Measurements from ENCODE around the gene MEN1.

DNA sequence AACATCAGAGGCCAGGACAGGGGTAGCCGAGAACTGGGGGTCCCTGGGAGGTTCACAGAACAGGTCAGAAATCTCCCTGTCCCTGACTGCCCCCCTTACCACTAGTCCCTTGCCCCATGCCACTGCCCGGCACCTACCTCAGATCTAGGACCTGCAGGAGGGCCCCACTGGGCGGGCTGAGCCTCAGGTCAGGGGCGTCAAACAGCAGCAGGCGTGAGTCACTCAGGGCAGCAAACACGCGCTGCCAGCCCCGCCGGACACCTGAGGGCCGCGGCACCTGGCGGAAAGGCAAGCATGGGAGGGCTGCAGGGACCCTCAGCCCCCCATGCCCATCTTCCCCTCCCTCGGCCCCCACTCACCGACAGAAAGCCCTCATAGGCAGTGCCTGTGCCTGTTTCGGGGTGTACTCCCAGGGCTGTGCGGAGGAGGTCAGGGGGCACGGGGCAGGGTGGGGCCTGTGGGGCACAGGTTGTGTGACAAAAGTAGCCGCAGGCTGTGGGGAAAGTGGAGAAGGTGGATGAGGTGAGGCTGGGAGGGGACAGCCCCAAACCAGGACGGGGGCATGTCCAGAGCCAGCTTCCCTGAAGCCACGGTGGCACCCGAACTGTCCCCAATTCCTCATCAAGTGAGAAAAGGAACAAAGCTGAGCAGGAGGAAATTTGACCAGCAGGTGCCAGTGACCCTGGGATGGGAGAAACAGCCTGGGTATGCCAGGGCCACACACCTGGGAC is 22.3 kb upstream of the MEN1 start:
- TF ChIP-seq, protein P1, sequence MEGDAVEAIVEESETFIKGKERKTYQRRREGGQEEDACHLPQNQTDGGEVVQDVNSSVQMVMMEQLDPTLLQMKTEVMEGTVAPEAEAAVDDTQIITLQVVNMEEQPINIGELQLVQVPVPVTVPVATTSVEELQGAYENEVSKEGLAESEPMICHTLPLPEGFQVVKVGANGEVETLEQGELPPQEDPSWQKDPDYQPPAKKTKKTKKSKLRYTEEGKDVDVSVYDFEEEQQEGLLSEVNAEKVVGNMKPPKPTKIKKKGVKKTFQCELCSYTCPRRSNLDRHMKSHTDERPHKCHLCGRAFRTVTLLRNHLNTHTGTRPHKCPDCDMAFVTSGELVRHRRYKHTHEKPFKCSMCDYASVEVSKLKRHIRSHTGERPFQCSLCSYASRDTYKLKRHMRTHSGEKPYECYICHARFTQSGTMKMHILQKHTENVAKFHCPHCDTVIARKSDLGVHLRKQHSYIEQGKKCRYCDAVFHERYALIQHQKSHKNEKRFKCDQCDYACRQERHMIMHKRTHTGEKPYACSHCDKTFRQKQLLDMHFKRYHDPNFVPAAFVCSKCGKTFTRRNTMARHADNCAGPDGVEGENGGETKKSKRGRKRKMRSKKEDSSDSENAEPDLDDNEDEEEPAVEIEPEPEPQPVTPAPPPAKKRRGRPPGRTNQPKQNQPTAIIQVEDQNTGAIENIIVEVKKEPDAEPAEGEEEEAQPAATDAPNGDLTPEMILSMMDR (optimal IDR thresholded peaks at IDR 0.05 in 1 of 3, IDR thresholded peaks at IDR 0.05 in 1 of 3, conservative IDR thresholded peaks at IDR 0.05 in 1 of 3; ENCODE audit: extremely low read depth in 1 of 3, insufficient read depth in 2 of 3, low read length in 3 of 3), result no peak
- no peak for TF ChIP-seq EZH2 (IDR thresholded peaks at IDR 0.05; ENCODE audit: low read length)

All from keratinocyte (primary cell).